Stimulated activated CD8-positive, alpha-beta memory T cell treated with anti-CD3 and anti-CD28 coated beads, Interleukin-15, amount 100 ng/mL, for 24 hours (primary cell): Measurements from ENCODE around the gene TSPAN4.

Experiments used
- DNase-seq: peaks from one replicate; pipeline ENCODE4 v3.0.0-alpha.2; 2020; ENCODE audit warnings: low read depth

TSPAN4 gene

DNA sequence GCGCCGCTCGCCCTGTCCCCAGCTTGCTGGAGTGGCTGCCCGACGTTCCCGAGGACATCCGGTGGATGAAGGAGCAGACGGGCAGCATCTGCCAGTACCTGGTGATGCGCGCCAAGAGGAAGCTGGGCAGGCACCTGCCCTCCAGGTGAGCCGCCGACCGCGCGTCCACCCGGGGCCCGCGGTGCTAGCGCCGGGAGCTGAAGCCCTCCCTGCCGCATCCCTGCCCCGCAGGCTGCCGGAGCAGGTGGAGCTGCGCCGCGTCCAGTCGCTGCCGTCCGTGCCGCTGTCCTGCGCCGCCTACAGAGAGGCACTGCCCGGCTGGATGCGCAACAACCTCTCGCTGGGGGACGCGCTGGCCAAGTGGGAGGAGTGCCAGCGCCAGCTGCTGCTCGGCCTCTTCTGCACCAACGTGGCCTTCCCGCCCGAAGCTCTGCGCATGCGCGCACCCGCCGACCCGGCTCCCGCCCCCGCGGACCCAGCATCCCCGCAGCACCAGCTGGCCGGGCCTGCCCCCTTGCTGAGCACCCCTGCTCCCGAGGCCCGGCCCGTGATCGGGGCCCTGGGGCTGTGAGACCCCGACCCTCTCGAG lies 18.3 kb upstream of the TSPAN4 start:
- DNase-seq = no peak

- DNase-seq = no peak
These were observed 17.7 kb upstream of the TSPAN4 start for GRCh38 chr11:824942-825341.

- DNase-seq = no peak
These were observed 17.1 kb upstream of the TSPAN4 start for GRCh38 chr11:825366-826226.

DNA sequence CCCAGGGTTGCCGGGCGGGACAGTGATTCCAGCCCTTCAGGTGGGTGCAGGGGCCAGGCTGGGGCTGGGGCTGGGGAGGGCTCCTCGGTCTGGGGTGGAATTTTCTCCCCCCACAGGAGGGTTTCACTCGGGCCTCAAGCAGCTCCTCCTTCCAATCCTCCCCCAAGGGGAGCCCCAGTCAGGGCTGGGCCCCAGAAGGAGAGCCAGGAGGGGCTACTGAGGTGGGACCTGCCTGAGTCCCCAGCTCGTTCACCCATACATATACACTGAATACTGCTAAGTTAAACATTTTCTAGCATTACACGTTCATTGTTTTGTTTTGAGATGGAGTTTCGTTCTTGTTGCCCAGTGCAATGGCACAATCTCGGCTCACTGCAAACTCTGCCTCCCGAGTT lies 16.4 kb upstream of the TSPAN4 start:
- no peak for DNase-seq

DNA sequence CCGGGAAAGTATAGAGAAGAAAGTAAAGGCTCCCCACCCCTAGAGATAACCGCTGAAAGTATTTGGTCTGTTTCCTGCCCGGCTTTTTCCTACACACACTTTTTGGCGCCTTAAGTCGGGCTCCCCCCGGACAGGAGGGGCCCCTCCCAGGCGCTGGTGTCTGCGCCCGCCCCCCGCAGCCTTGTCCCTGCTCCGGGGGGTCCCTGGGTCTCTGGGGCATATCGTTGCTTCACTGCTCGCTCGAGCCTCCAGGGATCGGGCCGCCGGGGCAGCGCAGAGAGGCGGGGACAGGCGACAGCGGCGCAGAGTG lies 15.9 kb upstream of the TSPAN4 start:
- no peak for DNase-seq

- DNase-seq = no peak
These were observed 15.3 kb upstream of the TSPAN4 start for GRCh38 chr11:827146-827896.

DNA sequence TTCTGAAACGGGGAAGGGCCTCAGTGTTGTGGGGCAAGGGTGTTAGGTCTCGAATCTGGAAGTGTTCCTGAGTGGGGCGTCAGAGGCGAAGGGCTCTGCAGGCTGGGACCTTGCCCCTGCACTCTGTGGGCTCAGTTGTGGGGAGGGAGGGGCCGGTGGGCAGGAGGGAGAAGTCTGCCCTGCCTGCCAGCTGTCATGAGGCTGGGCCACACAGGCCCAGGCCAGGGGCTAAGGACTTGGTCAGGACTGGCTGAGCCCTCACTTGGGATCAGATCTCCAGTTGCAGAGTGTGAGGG lies 14.8 kb upstream of the TSPAN4 start, which contains the start of gene CRACR2B:
CRACR2B (plus strand) TSS at position 23 of the 296 bp plus-strand sequence. CDS start 689 bp downstream, outside the sequence.
- DNase-seq = no peak

- DNase-seq = no peak
These were observed 14.0 kb upstream of the TSPAN4 start for GRCh38 chr11:828506-829175.

GRCh38 chr11:829176-829846 lies 13.3 kb upstream of the TSPAN4 start:
- DNase-seq = no peak

DNA sequence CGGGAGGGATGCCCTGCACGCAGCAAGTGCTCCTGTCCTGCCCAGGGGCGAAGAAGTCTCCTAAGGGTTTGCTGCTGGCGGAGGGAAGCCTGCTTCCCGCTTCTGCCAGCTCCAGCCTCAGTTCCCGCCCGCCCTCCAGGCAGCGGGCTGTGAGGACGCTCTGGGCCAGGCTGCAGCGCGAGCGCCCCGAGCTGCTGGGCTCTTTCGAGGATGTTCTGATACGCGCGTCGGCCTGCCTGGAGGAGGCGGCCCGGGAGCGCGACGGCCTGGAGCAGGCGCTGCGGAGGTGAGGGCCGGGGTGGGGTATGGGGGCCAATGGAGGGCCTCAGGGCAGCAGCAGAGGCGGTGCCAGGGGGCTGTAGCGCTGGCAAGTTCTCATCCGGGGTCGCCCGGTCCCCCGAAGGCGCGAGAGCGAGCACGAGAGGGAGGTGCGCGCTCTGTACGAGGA lies 12.8 kb upstream of the TSPAN4 start:
- no peak for DNase-seq

DNA sequence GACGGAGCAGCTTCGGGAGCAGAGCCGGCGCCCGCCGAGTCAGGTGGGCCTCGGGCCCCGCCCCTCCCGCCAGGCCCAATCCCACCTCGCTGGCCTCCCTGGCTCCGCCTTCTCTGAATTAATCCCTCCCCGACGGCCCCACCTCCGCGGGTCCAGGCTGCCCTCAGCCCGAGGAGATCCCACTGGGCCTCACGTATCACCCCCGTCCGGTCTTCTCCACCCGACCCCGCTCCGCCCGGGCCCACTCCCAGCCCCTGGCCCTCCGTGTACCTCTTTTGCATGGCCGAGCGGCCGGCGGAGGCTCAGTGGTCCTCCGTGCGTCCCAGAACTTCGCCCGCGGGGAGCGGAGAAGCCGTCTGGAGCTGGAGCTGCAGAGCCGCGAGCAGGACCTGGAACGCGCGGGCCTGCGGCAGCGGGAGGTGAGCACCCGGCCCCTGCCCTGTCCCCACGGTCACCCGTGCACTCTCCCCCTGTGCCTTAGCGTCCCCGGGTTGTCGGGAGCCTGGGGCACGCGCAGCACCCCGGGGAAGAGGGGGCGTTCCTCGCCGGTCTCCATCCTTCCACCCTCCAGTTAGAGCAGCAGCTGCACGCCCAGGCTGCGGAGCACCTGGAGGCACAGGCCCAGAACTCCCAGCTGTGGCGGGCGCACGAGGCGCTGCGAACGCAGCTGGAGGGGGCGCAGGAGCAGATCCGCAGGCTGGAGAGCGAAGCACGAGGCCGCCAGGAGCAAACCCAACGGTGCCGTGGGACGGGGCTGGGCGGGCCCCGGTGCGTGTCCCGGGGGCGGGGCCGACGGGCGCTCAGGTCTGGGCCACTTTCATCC lies 12.1 kb upstream of the TSPAN4 start:
- DNase-seq = no peak

- DNase-seq = no peak
These were observed 11.4 kb upstream of the TSPAN4 start for GRCh38 chr11:831118-831864.

DNA sequence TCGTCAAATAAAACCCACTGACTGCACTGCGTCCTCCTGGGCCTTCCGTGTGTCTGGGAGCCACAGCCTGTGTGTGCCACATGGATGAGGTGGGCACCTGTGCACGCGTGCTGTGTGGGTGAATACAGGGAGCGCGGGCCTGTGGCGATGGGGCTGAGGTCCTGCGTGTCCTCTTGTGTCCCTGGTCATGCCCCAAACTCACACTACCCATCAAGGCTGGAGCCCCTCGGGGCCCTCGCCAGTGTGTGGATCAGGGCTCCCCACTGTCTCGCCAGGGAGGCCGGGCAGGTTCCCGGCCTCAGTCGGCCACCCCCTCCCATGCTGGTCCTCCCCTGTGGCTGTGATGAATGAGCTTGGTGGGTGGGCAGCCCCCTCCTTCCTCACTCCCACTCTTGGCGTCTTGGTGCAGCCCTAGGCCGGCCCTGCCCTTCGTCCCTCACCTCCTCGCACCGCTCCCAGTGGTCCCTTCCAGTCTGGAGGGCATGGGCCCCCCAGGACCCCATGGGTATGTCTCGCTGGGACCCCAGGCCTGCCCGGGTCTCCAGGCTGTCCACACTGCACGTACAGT lies 10.6 kb upstream of the TSPAN4 start:
- DNase-seq = no peak

DNA sequence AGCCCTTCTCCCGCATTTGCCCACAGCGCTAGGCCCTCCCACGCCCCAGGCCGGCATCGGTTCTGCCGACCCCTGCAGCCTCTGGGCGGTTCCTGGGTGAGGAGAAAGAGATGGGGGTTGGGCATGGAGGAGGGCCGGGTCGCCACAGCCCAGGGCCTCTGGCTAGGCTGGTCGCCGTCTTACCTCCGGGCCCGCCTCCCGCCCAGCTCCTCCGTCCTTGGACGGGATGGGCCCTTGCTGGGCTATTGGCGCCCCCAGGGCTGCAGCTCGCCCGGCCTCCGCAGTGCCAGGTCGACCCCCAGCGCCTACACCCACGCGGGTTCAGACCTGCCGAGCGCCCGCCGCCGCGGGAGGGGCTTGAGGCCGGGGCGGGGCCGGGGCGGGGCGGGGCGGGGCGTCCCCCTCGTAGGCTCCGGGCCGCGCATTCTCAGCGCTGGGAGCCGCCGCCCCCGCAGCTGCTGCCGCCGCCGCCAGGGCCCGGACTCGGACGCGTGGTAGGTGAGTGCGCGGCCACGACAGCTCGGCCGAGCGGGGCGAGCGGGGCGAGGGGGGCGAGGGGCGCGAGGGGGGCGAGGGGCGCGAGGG lies 10.0 kb upstream of the TSPAN4 start, which contains the start of gene CD151:
CD151 (plus strand) TSS at position 424 of the 585 bp plus-strand sequence. CDS start 3,118 bp downstream, outside the sequence.
- DNase-seq = no peak

DNA sequence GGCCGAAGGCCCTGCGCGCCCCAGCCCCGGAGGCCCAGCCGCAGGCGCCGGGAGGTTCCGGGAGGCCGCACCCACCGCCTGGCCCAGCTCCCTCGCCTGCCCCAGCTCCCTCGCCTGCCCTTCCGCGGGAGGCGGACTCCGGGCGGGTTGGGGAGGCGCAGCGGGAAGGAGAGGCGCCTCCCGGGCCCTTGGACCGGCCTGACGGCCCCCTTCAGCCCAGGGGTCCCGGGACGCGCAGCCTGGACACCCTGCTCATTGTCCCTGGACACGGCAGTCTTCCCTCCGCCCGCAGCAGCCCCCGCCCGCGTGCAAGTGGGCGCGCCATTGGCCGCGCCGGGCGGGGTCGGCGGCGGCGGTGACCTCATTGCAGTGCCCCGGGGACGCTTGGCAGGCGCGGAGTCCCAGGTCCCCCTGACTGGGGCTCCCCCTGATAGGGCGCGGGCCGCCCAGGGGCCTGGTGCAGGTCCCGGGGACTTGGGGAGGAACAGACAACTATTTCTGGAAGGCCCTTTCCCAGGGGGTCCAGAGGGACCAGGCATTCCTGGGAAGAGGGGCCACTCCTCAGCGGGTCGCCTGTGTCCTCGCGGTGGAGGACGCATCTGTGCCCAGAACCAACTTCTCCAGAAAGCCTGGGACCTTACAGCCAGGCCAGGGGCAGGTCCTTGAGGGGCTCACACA lies 9.4 kb upstream of the TSPAN4 start:
- DNase-seq = no peak

- DNase-seq = no peak
These were observed 8.8 kb upstream of the TSPAN4 start for GRCh38 chr11:833849-834311.

GRCh38 chr11:834371-835316 lies 8.0 kb upstream of the TSPAN4 start:
- DNase-seq = no peak

- DNase-seq = no peak
These were observed 6.4 kb upstream of the TSPAN4 start for GRCh38 chr11:836274-836673.
